Prostate gland (tissue), 2 donors: ENCODE measurements around the gene MVB12B. TPM values are rescaled to one million over a fixed set of nuclear protein-coding genes. Genes with fewer than 3 reads are reported as not detected.

Experiments
- DNase-seq: peaks from one replicate; pipeline ENCODE4 v3.0.0-alpha.2; 2019; ENCODE audit warnings: low spot score
- H3K27ac ChIP-seq, 2 donors: fragments of 200-600 bp; sonication (generic); 2 replicates each; pipeline ENCODE4 v1.5.1; 2017 to 2019
- H3K27me3 ChIP-seq: fragments of 200-600 bp; sonication (generic); replicated peaks from 2 replicates; pipeline ENCODE4 v1.5.1; 2019; ENCODE audit not compliant: insufficient read depth
- H3K36me3 ChIP-seq, 2 donors: fragments of 200-600 bp; sonication (generic); 1 replicate in 1 of 2; 2 replicates in 1 of 2; pipeline versions ENCODE4 v1.5.1 to v1.8.1; 2017 to 2019
- H3K4me1 ChIP-seq: fragments of 200-600 bp; sonication (generic); replicated peaks from 2 replicates; pipeline ENCODE4 v1.5.1; 2019
- H3K4me3 ChIP-seq, 2 donors: fragments of 200-600 bp; sonication (generic); 2 replicates each; pipeline ENCODE4 v1.5.1; 2017 to 2019
- H3K9me3 ChIP-seq: fragments of 200-600 bp; sonication (generic); 2 replicates; pipeline ENCODE4 v1.5.1; 2017
- POLR2A ChIP-seq: fragments of 450-650 bp; IDR thresholded peaks from one replicate; pipeline ENCODE4 v1.6.1; 2016; ENCODE audit warnings: antibody characterized with exemption, mild to moderate bottlenecking
- POLR2AphosphoS5 ChIP-seq: sonication (generic); formaldehyde crosslinking; IDR thresholded peaks from one replicate; pipeline ENCODE4 v1.6.1; 2017; ENCODE audit warnings: antibody characterized with exemption
- WGBS: methylation state at CpG from one replicate; pipeline ENCODE4 v1.1.5; 2018; 5-methylcytosine and 5-hydroxymethylcytosine counted together
- intact Hi-C: fragments of 100-400 bp; cut with DNase I; formaldehyde crosslinking; loops from one replicate; pipeline ENCODE4 v1.14.2; 2022
- total RNA-seq, 2 donors: library from RNA; depleted of rRNA; stranded (reverse); fragments of >200 nt; gene quantifications; one replicate each; pipeline ENCODE4 v1.1.0, GENCODE V29; 2016
- TF ChIP-seq, protein P1 (sequence below), 4 experiments: fragments of 200-600 bp in 2 of 4; fragments of 450-650 bp in 2 of 4; sonication (generic) in 2 of 4; IDR thresholded peaks; 1 replicate in 3 of 4; 2 replicates in 1 of 4; pipeline ENCODE4 v1.5.1; 2016 to 2019; ENCODE audit warnings: antibody characterized with exemption in 4 of 4, mild to moderate bottlenecking in 2 of 4, moderate library complexity in 2 of 4

The MVB12B gene
- total RNA-seq, 2 donors from 2014 or later = 17.3 to 28.4 TPM

DNA sequence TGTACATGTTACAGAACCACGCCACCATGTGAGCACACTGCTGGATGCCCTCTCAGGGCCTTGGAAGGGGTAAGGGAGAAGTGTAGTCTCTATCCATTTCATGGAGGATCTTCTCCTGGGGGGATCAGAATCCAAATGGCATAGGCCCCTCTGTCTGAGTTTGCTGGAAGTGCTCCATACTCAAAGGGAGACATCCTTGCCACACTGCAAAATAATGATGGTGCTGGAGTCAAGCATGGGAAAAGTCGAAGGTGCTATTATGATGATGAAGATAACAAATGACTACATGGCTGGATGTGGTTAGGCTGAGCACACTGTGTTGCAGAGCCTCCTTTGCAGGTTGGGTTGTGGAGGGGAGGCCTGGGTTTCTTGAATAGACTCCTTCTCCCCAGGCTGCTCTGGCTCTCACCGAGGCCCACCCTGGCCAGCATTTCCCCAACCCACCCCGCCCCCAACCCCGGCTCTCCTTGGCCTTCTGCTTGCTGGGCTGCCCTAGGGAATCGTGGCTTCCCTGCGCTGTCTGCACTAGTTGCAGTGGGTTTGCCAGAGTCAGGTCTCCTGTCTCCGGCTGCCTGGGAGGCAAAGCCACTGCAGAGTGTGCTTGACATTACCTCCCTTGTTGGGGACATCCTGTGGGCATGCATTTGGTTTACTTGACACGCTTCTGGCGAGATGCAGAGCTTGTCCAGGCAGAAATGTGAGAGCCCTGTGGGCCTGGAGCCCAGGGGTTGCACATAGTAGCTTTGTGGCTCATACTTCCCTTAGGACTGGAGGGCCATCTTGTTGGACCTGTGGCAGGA is 3.0 kb downstream of the MVB12B start:
- no peak overlapping the region for H3K4me3 ChIP-seq
- TF ChIP-seq, protein P1, sequence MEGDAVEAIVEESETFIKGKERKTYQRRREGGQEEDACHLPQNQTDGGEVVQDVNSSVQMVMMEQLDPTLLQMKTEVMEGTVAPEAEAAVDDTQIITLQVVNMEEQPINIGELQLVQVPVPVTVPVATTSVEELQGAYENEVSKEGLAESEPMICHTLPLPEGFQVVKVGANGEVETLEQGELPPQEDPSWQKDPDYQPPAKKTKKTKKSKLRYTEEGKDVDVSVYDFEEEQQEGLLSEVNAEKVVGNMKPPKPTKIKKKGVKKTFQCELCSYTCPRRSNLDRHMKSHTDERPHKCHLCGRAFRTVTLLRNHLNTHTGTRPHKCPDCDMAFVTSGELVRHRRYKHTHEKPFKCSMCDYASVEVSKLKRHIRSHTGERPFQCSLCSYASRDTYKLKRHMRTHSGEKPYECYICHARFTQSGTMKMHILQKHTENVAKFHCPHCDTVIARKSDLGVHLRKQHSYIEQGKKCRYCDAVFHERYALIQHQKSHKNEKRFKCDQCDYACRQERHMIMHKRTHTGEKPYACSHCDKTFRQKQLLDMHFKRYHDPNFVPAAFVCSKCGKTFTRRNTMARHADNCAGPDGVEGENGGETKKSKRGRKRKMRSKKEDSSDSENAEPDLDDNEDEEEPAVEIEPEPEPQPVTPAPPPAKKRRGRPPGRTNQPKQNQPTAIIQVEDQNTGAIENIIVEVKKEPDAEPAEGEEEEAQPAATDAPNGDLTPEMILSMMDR (IDR thresholded peaks at IDR 0.05) = no peak
- TF ChIP-seq POLR2AphosphoS5 = peak; percentile 22
- WGBS = 55% methylated on average over 10 of the region's 10 CpGs
- H3K27ac ChIP-seq = no peak overlapping the region
- H3K9me3 ChIP-seq = no peaks in the 10 kb centered on the region
- H3K4me1 ChIP-seq = peaks cover 7% of the 10 kb centered on the region
- H3K36me3 ChIP-seq = no peaks in the 10 kb centered on the region
- no peaks in the 10 kb centered on the region for H3K27me3 ChIP-seq
- peak; percentile 50 for DNase-seq
- intact Hi-C loops = loop anchor here (5.0 kb wide), 1 partner anchor 48 kb away; no protein-coding TSS in a partner anchor

DNA sequence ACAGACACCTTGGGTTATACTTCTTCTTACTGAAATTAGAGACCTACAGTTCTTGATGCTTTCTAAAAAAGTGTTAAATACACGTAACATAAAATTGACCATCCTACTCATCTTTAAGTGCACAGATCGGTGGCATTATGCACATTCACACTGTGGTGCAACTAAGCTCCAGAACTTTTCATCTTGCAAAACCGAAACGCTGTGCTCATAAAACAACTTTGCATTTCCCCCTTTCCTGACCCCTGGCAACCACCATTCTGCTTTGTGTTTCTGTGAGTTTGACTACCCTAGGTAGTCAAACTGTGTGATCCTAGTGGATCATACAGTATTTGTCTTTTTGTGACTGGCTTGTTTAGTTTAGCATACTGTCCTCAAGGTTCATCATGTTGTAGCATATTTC is 3.9 kb downstream of the MVB12B start:
- no peak for TF ChIP-seq POLR2AphosphoS5
- TF ChIP-seq, protein P1 (IDR thresholded peaks at IDR 0.05) = no peak
- no peak for TF ChIP-seq POLR2A
- Histone ChIP-seq H3K9me3 (no peaks in the 10 kb centered on the region), H3K36me3 (no peaks in the 10 kb centered on the region), H3K4me3 (no peak overlapping the region), H3K27me3 (no peaks in the 10 kb centered on the region), H3K27ac (no peak overlapping the region), H3K4me1 (peaks cover 11% of the 10 kb centered on the region)
- intact Hi-C loops = no loop called here
- 81% methylated on average over 4 of the region's 4 CpGs for WGBS
- no peak for DNase-seq

DNA sequence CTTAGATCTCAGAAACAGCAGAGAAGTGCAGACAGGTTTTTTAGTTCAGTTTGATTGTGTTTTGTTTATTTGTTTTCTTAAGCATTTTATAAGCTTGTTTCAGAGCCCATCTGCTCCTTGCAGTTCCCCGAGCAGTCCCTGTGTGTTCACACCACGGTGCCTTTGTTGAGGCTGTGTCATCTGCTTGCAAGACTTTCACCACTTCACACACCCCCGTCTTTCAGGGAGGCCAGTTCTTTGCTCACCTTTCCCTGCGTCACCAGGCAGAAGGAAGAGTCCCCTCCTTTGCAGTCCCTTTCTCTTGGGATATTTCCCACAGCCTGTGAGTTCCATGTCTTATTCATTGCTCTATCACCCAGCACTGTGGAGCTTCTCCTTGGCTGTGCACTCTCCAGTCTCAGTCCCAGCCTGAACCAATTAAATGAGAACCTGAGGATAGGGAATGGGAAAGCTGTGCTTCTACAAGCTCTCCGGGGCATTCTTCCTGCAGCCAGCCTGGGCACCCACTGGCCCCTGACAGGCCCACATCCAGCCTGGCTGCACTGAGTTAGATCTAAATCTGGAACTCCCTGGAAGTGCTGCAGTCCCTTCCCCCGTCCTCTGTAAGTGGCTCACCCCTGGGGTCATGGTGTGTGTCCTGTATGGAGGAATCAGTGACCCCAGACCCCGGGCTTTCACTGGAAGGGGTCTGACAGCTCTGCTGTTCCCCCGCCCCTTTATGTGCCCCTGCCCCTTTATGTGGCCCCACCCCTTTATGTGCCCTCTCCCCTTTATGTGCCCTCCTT is 5.5 kb downstream of the MVB12B start:
- no peak for DNase-seq
- no peaks in the 10 kb centered on the region for H3K27me3 ChIP-seq
- H3K27ac ChIP-seq = no peak overlapping the region
- H3K4me1 ChIP-seq = peaks cover 11% of the 10 kb centered on the region
- TF ChIP-seq POLR2A (no peak), POLR2AphosphoS5 (no peak)
- TF ChIP-seq, protein P1 (IDR thresholded peaks at IDR 0.05) = no peak
- intact Hi-C loops = no loop called here
- WGBS = 66% methylated on average over 8 of the region's 8 CpGs
- H3K4me3 ChIP-seq = no peak overlapping the region
- no peaks in the 10 kb centered on the region for H3K36me3 ChIP-seq
- H3K9me3 ChIP-seq = no peaks in the 10 kb centered on the region

DNA sequence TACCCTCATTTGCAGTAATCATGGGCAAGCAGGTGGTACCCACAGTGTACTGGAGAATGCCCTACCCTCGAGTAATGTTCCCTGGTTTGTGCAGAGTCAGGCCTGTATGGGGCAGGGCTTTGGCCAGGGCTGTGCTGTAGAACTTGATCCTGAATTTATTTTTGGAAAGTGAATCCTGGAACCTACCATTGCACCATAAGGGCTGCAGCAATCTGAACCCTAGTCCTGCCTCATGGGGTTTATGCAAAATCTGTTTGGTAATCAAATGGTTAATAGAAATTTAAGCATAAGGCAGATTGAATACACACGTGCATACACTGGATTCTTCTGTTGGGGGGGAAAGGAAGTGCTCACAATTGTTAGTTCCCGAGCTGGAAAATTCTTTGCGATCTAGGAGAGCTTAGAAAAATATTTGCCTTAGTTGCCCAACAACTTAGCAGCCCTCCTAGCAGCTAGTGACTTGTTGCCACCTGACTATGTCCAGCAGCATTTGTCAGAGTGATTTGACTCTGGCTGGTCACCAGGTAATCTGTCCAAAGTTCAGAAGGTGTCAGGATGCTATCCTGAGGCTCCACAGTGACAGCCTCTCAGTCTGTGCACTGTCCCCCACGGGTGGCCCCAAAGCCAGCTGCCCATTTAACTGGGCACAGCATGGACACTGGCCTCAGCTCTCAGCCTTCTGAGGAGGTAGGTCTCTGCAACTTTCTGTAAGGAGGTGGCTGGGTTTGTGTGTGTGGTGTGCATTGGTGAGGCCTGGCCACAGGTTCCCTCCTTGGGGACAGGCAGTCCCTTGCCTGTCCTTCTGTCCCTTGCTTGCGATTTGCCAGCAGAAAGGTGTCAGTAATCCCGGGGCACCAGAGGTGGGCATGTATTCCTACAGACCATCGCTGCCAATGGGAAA is 8.3 kb downstream of the MVB12B start:
- H3K4me1 ChIP-seq = peaks cover 4% of the 10 kb centered on the region
- TF ChIP-seq, protein P1 (IDR thresholded peaks at IDR 0.05) = no peak
- TF ChIP-seq POLR2AphosphoS5 (no peak), POLR2A (no peak)
- WGBS = 37% methylated on average over 8 of the region's 8 CpGs
- intact Hi-C loops = no loop called here
- no peak overlapping the region for H3K27ac ChIP-seq
- H3K4me3 ChIP-seq = no peak overlapping the region
- DNase-seq = no peak
- H3K27me3 ChIP-seq = no peaks in the 10 kb centered on the region
- no peaks in the 10 kb centered on the region for H3K36me3 ChIP-seq
- H3K9me3 ChIP-seq = no peaks in the 10 kb centered on the region
